K562 (cell line): ENCODE measurements around the gene UBE2H. TPM values are rescaled to one million over a fixed set of nuclear protein-coding genes. Genes with fewer than 3 reads are reported as not detected.
A peak's percentile ranks its signal among the peaks of the same experiment; 100 is the strongest.

Source experiments
- ATF1 ChIP-seq, 2 experiments: fragments of 450-650 bp in 1 of 2; IDR thresholded peaks; 2 replicates each; pipeline ENCODE4 v1.6.1; 2016; ENCODE audit warnings: missing compliant biosample characterization in 1 of 2, missing genetic modification characterization in 1 of 2
- CBFA2T3 ChIP-seq: fragments of 450-650 bp; IDR thresholded peaks from 2 replicates; pipeline ENCODE4 v1.6.1; 2017
- CTBP1 ChIP-seq: fragments of 450-650 bp; IDR thresholded peaks from 2 replicates; pipeline ENCODE4 v1.6.1; 2016; ENCODE audit warnings: borderline replicate concordance
- PRPF4 ChIP-seq: fragments of 200-400 bp; formaldehyde crosslinking; IDR thresholded peaks from one replicate; pipeline ENCODE4 v1.6.1; 2017; ENCODE audit warnings: low read length, low read depth, mild to moderate bottlenecking; ENCODE audit not compliant: insufficient read depth, poor library complexity, severe bottlenecking
- RB1 ChIP-seq: fragments of 450-650 bp; IDR thresholded peaks from 2 replicates; pipeline ENCODE4 v1.6.1; 2017; ENCODE audit warnings: low read depth, mild to moderate bottlenecking
- SMAD4 ChIP-seq: fragments of 250-450 bp; sonication (Bioruptor Pico); conservative IDR thresholded peaks from 2 replicates; pipeline ENCODE4 v1.8.0; 2021; ENCODE audit warnings: inconsistent platforms, mild to moderate bottlenecking, moderate library complexity
- SP1 ChIP-seq: sonication (generic); formaldehyde crosslinking; IDR thresholded peaks from 2 replicates; pipeline ENCODE4 v1.8.1; 2022; ENCODE audit warnings: mild to moderate bottlenecking, missing genetic modification reagents
- TAF7 ChIP-seq: fragments of 450-650 bp; IDR thresholded peaks from 2 replicates; pipeline ENCODE4 v1.6.1; 2016; ENCODE audit warnings: missing genetic modification characterization, missing compliant biosample characterization
- TFAM ChIP-seq: fragments of 250-450 bp; sonication (Bioruptor Pico); conservative IDR thresholded peaks from 2 replicates; pipeline ENCODE4 v1.5.0; 2021; ENCODE audit warnings: mild to moderate bottlenecking, moderate library complexity
- U2AF2 ChIP-seq: fragments of 200-400 bp; formaldehyde crosslinking; optimal IDR thresholded peaks from 2 replicates; pipeline ENCODE3; 2017; ENCODE audit warnings: low read depth, mild to moderate bottlenecking, low read length
- ZNF3 ChIP-seq: fragments of 250-450 bp; sonication (Bioruptor Pico); IDR thresholded peaks from 2 replicates; pipeline ENCODE4 v1.5.0; 2021; ENCODE audit warnings: mild to moderate bottlenecking, moderate library complexity
- ZNF316 ChIP-seq: fragments of 450-650 bp; IDR thresholded peaks from 2 replicates; pipeline ENCODE4 v1.6.1; 2016
- ZNF449 ChIP-seq: fragments of 250-450 bp; sonication (Bioruptor Pico); IDR thresholded peaks from 2 replicates; pipeline ENCODE4 v1.8.0; 2022; ENCODE audit warnings: moderate library complexity, mild to moderate bottlenecking, inconsistent platforms
- ZNF561 ChIP-seq: fragments of 450-650 bp; formaldehyde crosslinking; conservative IDR thresholded peaks from 2 replicates; pipeline ENCODE4 v1.4.0; 2020; ENCODE audit warnings: mild to moderate bottlenecking, moderate library complexity
- ZNF707 ChIP-seq: fragments of 250-450 bp; sonication (Bioruptor Pico); conservative IDR thresholded peaks from 2 replicates; pipeline ENCODE4 v1.8.0; 2022; ENCODE audit warnings: inconsistent platforms, mild to moderate bottlenecking, moderate library complexity
- ZNF79 ChIP-seq: fragments of 250-450 bp; sonication (Bioruptor Pico); IDR thresholded peaks from 2 replicates; pipeline ENCODE4 v1.4.0; 2020; ENCODE audit warnings: low read depth, mild to moderate bottlenecking, moderate library complexity
- polyA plus RNA-seq, 8 experiments: library from polyadenylated mRNA; depleted of rRNA in 4 of 8; stranded (reverse) in 5 of 8; unstranded in 3 of 8; fragments of >200 nt; fragmentation: Nextera tagmentation in 2 of 8; fragmentation: Illumina TruSeq in 1 of 8; extraction: Ambion mirVana in 2 of 8; extraction: Trizol in 1 of 8; gene quantifications; 2 replicates each; pipeline versions ENCODE4 v1.2.1 to v1.2.3, GENCODE V29; 2011 to 2014; ENCODE audit warnings: inconsistent platforms in 1 of 8, missing spikeins in 1 of 8
- total RNA-seq, 7 experiments: library from RNA; depleted of rRNA in 6 of 7; stranded (reverse); fragments of >200 nt in 6 of 7; fragmentation: Illumina TruSeq in 2 of 7; extraction: Trizol in 2 of 7; gene quantifications; 2 replicates each; pipeline versions ENCODE4 v1.2.1 to v1.2.3, GENCODE V29; 2011 to 2021; ENCODE audit warnings: low replicate concordance in 1 of 7
- TF ChIP-seq, protein P1 (sequence below): IDR thresholded peaks from 2 replicates; pipeline ENCODE4 v1.6.1; 2011; ENCODE audit warnings: borderline replicate concordance, low read depth, mild to moderate bottlenecking, moderate library complexity, low read length; ENCODE audit not compliant: insufficient read depth, poor library complexity, severe bottlenecking
- TF ChIP-seq, protein P2 (sequence below), 2 experiments: IDR thresholded peaks; 2 replicates each; pipeline ENCODE4 v1.6.1; 2012; ENCODE audit warnings: improper control_type of control experiment in 2 of 2, low read depth in 2 of 2, low read length in 2 of 2, borderline replicate concordance in 1 of 2
- TF ChIP-seq, protein P3 (sequence below): IDR thresholded peaks from 2 replicates; pipeline ENCODE4 v1.6.1; 2014; ENCODE audit warnings: antibody characterized with exemption
- TF ChIP-seq, protein P4 (sequence below): sonication (generic); formaldehyde crosslinking; IDR thresholded peaks from 2 replicates; pipeline ENCODE4 v1.8.0; 2022; ENCODE audit warnings: missing genetic modification reagents, mild to moderate bottlenecking, moderate library complexity, borderline replicate concordance

The UBE2H gene
- total and polyA plus RNA-seq, 9 of the 15 experiments (the other 6 are each of a cell fraction or from before 2014, with no cell fraction given) = 6.3 to 33.0 (median 13.3) TPM

DNA sequence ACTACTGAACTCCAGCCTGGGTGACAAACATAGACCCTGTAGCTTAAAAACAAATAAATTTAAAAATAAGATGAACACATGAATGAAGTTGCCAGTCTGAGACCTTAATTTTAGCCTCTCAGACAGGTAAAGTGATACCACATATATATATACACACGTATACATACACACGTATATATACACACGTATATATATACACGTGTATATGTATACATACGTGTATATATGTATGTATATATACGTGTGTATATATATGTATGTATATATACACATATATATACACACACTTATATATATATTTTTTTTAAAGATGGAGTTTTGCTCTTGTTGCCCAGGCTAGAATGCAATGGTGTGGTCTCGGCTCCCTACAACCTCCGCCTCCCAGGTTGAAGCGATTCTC is 62.7 kb downstream of the UBE2H start (continued):
- TF ChIP-seq, protein P1, sequence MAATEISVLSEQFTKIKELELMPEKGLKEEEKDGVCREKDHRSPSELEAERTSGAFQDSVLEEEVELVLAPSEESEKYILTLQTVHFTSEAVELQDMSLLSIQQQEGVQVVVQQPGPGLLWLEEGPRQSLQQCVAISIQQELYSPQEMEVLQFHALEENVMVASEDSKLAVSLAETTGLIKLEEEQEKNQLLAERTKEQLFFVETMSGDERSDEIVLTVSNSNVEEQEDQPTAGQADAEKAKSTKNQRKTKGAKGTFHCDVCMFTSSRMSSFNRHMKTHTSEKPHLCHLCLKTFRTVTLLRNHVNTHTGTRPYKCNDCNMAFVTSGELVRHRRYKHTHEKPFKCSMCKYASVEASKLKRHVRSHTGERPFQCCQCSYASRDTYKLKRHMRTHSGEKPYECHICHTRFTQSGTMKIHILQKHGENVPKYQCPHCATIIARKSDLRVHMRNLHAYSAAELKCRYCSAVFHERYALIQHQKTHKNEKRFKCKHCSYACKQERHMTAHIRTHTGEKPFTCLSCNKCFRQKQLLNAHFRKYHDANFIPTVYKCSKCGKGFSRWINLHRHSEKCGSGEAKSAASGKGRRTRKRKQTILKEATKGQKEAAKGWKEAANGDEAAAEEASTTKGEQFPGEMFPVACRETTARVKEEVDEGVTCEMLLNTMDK = no peak
- TF ChIP-seq SMAD4 (CRISPR knock-in tag) (no peak), TAF7 (tag) (no peak), ATF1 (CRISPR knock-in tag; IDR thresholded peaks at IDR 0.05) (no peak), ATF1 (tag; IDR thresholded peaks at IDR 0.05) (no peak), ZNF3 (CRISPR knock-in tag) (peak; percentile 63; the same call in 1 of the 2 replicates), PRPF4 (no peak), SP1 (CRISPR knock-in tag) (no peak), ZNF449 (CRISPR knock-in tag) (peak; percentile 56; the same call in 1 of the 2 replicates), ZNF79 (CRISPR knock-in tag) (0 out of 2 replicates have a peak, but pooled peaks have one; percentile 28), TFAM (CRISPR knock-in tag) (no peak), ZNF707 (CRISPR knock-in tag) (peak; percentile 73; the same call in 1 of the 2 replicates), CTBP1 (no peak), U2AF2 (no peak), ZNF316 (no peak), CBFA2T3 (no peak), RB1 (no peak), ZNF561 (CRISPR knock-in tag) (no peak)
- TF ChIP-seq, protein P2, sequence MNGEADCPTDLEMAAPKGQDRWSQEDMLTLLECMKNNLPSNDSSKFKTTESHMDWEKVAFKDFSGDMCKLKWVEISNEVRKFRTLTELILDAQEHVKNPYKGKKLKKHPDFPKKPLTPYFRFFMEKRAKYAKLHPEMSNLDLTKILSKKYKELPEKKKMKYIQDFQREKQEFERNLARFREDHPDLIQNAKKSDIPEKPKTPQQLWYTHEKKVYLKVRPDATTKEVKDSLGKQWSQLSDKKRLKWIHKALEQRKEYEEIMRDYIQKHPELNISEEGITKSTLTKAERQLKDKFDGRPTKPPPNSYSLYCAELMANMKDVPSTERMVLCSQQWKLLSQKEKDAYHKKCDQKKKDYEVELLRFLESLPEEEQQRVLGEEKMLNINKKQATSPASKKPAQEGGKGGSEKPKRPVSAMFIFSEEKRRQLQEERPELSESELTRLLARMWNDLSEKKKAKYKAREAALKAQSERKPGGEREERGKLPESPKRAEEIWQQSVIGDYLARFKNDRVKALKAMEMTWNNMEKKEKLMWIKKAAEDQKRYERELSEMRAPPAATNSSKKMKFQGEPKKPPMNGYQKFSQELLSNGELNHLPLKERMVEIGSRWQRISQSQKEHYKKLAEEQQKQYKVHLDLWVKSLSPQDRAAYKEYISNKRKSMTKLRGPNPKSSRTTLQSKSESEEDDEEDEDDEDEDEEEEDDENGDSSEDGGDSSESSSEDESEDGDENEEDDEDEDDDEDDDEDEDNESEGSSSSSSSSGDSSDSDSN (IDR thresholded peaks at IDR 0.05; ENCODE audit: borderline replicate concordance in 1 of 2, low read depth in 2 of 2, low read length in 2 of 2) = no peak
- TF ChIP-seq, protein P3, sequence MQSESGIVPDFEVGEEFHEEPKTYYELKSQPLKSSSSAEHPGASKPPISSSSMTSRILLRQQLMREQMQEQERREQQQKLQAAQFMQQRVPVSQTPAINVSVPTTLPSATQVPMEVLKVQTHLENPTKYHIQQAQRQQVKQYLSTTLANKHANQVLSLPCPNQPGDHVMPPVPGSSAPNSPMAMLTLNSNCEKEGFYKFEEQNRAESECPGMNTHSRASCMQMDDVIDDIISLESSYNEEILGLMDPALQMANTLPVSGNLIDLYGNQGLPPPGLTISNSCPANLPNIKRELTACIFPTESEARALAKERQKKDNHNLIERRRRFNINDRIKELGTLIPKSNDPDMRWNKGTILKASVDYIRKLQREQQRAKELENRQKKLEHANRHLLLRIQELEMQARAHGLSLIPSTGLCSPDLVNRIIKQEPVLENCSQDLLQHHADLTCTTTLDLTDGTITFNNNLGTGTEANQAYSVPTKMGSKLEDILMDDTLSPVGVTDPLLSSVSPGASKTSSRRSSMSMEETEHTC = no peak
- TF ChIP-seq, protein P4, sequence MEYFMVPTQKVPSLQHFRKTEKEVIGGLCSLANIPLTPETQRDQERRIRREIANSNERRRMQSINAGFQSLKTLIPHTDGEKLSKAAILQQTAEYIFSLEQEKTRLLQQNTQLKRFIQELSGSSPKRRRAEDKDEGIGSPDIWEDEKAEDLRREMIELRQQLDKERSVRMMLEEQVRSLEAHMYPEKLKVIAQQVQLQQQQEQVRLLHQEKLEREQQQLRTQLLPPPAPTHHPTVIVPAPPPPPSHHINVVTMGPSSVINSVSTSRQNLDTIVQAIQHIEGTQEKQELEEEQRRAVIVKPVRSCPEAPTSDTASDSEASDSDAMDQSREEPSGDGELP (CRISPR knock-in tag) = no peak
